DOHH2 (cell line): ENCODE results near the gene SCO1.

Experiments
- H3F3A ChIP-seq: fragments of 200-600 bp; sonication (generic), shearing (Covaris generic); 2 replicates; pipeline ENCODE4 v1.6.0; 2016; ENCODE audit warnings: antibody characterized with exemption, mild to moderate bottlenecking; ENCODE audit not compliant: control insufficient read depth, insufficient read depth
- H3K27ac ChIP-seq: fragments of 200-600 bp; sonication (generic); 2 replicates; pipeline ENCODE4 v1.5.1; 2014; ENCODE audit warnings: low read depth, mild to moderate bottlenecking, low read length, moderate library complexity
- H3K27me3 ChIP-seq: fragments of 200-600 bp; sonication (generic); 2 replicates; pipeline ENCODE4 v1.6.1; 2014; ENCODE audit warnings: mild to moderate bottlenecking, low read length, mixed read lengths; ENCODE audit not compliant: control insufficient read depth
- H3K36me3 ChIP-seq: fragments of 200-600 bp; sonication (generic); 2 replicates; pipeline ENCODE4 v1.6.1; 2014; ENCODE audit warnings: mild to moderate bottlenecking, low read length, moderate library complexity, mixed read lengths; ENCODE audit not compliant: control insufficient read depth
- H3K4me1 ChIP-seq: fragments of 200-600 bp; sonication (generic); 2 replicates; pipeline ENCODE4 v1.6.1; 2014; ENCODE audit warnings: mild to moderate bottlenecking, low read length, mixed read lengths; ENCODE audit not compliant: control insufficient read depth
- H3K4me2 ChIP-seq: fragments of 200-600 bp; sonication (generic); 2 replicates; pipeline ENCODE4 v1.6.0; 2014; ENCODE audit warnings: mild to moderate bottlenecking, low read length, moderate library complexity
- H3K4me3 ChIP-seq: fragments of 200-600 bp; sonication (generic); 2 replicates; pipeline ENCODE4 v1.5.1; 2014; ENCODE audit warnings: mild to moderate bottlenecking, low read length, mixed read lengths
- H3K79me2 ChIP-seq: fragments of 200-600 bp; sonication (generic); 2 replicates; pipeline ENCODE4 v1.6.1; 2014; ENCODE audit warnings: mild to moderate bottlenecking, low read length, mixed read lengths; ENCODE audit not compliant: control insufficient read depth
- H3K9me2 ChIP-seq: fragments of 200-600 bp; sonication (generic); replicated peaks from 2 replicates; pipeline ENCODE4 v1.6.1; 2014; ENCODE audit warnings: mild to moderate bottlenecking, low read length, mixed read lengths; ENCODE audit not compliant: control insufficient read depth
- H3K9me3 ChIP-seq: fragments of 200-600 bp; sonication (generic); 2 replicates; pipeline ENCODE4 v1.6.1; 2014; ENCODE audit warnings: antibody characterized with exemption, low read length, mixed read lengths; ENCODE audit not compliant: control insufficient read depth, insufficient read depth
- H4K20me1 ChIP-seq: fragments of 200-600 bp; sonication (generic); 2 replicates; pipeline ENCODE4 v1.6.0; 2014; ENCODE audit warnings: low read depth, mild to moderate bottlenecking, antibody characterized with exemption, low read length, moderate library complexity; ENCODE audit not compliant: control insufficient read depth, insufficient read depth
- CTCF ChIP-seq: fragments of 200-600 bp; sonication (generic); IDR thresholded peaks from one replicate; pipeline ENCODE4 v1.5.1; 2014; ENCODE audit warnings: antibody characterized with exemption, mild to moderate bottlenecking, low read depth, low read length; ENCODE audit not compliant: poor library complexity, severe bottlenecking
- EZH2phosphoT487 ChIP-seq: fragments of 200-600 bp; sonication (generic); IDR thresholded peaks from 2 replicates; pipeline ENCODE4 v1.6.1; 2017; ENCODE audit warnings: borderline replicate concordance, mild to moderate bottlenecking, antibody characterized with exemption, low read length, moderate library complexity, mixed read lengths

The SCO1 gene

GRCh38 chr17:10646392-10646990, 50.8 kb downstream of the SCO1 start:
- no peak overlapping the region for H3K4me3 ChIP-seq
- no peaks in the 10 kb centered on the region for H4K20me1 ChIP-seq
- no peaks in the 10 kb centered on the region for H3K27me3 ChIP-seq
- H3K4me2 ChIP-seq, result no peak overlapping the region
- H3K4me1 ChIP-seq, result no peaks in the 10 kb centered on the region
- H3K79me2 ChIP-seq, result no peaks in the 10 kb centered on the region
- TF ChIP-seq CTCF (peak; percentile 81), EZH2phosphoT487 (no peak)
- H3F3A ChIP-seq, result no peaks in the 10 kb centered on the region
- H3K9me2 ChIP-seq, result no peaks in the 10 kb centered on the region
- H3K36me3 ChIP-seq, result no peaks in the 10 kb centered on the region
- no peak overlapping the region for H3K27ac ChIP-seq
- H3K9me3 ChIP-seq, result no peaks in the 10 kb centered on the region

GRCh38 chr17:10640475-10640874, 56.9 kb downstream of the SCO1 start:
- Histone ChIP-seq H3K27ac (no peak overlapping the region), H3K4me3 (no peak overlapping the region), H3K9me2 (no peaks in the 10 kb centered on the region), H4K20me1 (no peaks in the 10 kb centered on the region), H3K79me2 (no peaks in the 10 kb centered on the region), H3K36me3 (no peaks in the 10 kb centered on the region), H3K9me3 (no peaks in the 10 kb centered on the region), H3F3A (no peaks in the 10 kb centered on the region), H3K27me3 (no peaks in the 10 kb centered on the region), H3K4me2 (no peak overlapping the region), H3K4me1 (no peaks in the 10 kb centered on the region)
- TF ChIP-seq CTCF (no peak), EZH2phosphoT487 (no peak)

GRCh38 chr17:10638151-10638550, 59.2 kb downstream of the SCO1 start:
- Histone ChIP-seq H3K79me2 (no peaks in the 10 kb centered on the region), H3F3A (no peaks in the 10 kb centered on the region), H3K4me3 (no peak overlapping the region), H3K4me1 (peaks cover 10% of the 10 kb centered on the region), H3K9me3 (no peaks in the 10 kb centered on the region), H4K20me1 (no peaks in the 10 kb centered on the region), H3K9me2 (no peaks in the 10 kb centered on the region), H3K27me3 (no peaks in the 10 kb centered on the region), H3K36me3 (no peaks in the 10 kb centered on the region), H3K4me2 (no peak overlapping the region), H3K27ac (no peak overlapping the region)
- TF ChIP-seq CTCF (no peak), EZH2phosphoT487 (no peak)

DNA sequence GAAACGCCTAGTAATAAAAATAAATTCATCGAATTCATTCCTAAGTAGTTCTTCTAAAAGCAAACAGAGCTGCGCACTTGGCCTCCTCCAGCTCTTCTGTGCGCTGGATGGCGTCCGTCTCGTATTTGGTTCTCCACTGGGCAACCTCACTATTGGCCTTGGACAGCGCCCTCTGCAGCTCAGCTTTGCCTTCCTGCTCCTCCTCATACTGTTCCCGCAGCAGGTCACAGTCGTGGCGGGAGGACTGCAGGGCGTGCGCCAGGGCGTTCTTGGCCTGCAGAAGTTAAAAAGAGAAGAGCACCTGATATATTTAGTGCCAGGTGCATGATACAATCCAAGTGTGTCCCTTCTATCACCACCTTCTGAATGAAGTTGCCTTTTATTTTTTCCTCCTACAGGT, 62.0 kb downstream of the SCO1 start:
- no peaks in the 10 kb centered on the region for H3K9me3 ChIP-seq
- H4K20me1 ChIP-seq, result no peaks in the 10 kb centered on the region
- H3K36me3 ChIP-seq, result no peaks in the 10 kb centered on the region
- H3K4me3 ChIP-seq, result no peak overlapping the region
- no peak for TF ChIP-seq CTCF
- TF ChIP-seq EZH2phosphoT487, result no peak
- no peaks in the 10 kb centered on the region for H3K27me3 ChIP-seq
- H3K27ac ChIP-seq, result no peak overlapping the region
- H3K9me2 ChIP-seq, result no peaks in the 10 kb centered on the region
- H3K79me2 ChIP-seq, result no peaks in the 10 kb centered on the region
- H3F3A ChIP-seq, result no peaks in the 10 kb centered on the region
- peaks cover 10% of the 10 kb centered on the region for H3K4me1 ChIP-seq
- H3K4me2 ChIP-seq, result no peak overlapping the region
